ENCODE data around the gene DIP2B.

DNA sequence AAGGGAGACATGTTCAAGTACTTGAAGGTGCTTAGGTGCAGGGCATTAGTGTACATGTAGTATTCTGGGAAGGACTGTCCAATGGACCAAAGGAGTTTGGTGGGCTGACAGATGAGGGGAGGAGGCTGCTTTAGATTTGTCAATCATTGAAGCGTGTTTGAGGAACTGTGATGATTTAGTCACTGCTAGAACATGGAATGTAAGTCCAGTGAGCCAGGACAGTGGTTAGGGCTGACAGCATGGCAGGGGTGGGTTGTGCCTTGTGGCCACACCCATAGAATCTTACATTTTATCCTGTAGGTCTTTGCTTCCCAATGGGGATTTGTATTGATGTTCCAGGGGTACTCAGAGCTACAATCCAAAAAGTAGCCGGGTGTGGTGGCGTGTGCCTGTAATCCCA lies 24.6 kb downstream of the DIP2B start:
- TF ChIP-seq EZH2phosphoT487 (IDR thresholded peaks at IDR 0.05; ENCODE audit: insufficient read depth, low read depth) (no peak), EZH2 (IDR thresholded peaks at IDR 0.05; ENCODE audit: insufficient read depth, poor library complexity, severe bottlenecking) (no peak)

All from GM23248 (cell line).